SKM-1 treated with dmso at 0.1 percent for 144 hours (cell line): Measurements from ENCODE around the gene TGFBR3.

Experiments used
- DNase-seq: peaks from one replicate; lab custom pipeline; 2025; ENCODE audit not compliant: unreplicated experiment; lab: John Stamatoyannopoulos, UW

TGFBR3 gene

GRCh38 chr1:91661121-91661520 is 224.8 kb downstream of the TGFBR3 start:
- no peak for DNase-seq

- no peak for DNase-seq
Observed at GRCh38 chr1:91660708-91661107, 225.2 kb downstream of the TGFBR3 start.

DNA sequence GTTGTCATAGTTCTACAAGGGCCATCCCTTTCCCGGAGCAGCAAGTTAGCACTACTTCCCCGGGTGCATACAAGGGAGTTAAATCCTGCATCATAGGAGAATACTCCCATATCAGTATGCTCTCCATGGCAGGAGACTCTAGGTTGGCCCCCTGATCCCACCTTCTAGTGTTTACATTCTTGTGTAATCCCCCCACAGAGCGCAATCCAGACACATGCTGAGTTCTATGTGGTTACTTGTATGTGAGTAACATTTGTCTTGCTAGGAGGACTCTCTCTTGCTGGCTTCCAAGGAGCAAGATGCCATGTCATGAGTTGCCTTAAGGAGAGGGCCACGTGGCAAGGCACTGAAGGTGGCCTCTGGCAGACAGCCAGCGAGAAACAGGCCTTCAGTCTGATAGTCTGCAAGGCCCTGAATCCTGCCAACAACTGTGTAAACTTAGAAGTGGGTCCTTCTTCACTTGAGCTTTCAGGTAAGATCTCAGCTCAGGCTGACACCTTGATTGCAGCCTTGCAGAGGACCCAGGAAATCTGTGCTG is 230.0 kb downstream of the TGFBR3 start:
- no peak for DNase-seq

DNA sequence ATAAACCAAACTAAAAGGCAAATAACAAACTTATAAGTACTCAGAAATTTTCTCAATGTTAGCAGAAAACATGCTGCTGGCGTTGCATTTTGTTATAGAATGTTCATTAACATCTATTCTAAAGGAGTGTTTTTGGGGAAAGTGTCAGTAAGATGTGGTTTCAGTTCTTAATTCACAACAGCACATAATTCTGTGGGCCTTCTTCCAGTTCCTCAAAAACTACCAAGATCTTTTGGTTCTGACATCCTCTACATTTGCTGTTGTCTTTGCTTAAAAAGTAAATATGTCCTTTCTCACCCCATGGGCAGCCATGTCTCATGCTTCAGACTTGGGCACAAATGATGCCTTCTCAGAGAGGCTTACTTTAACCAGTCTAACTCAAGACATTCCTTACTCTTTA is 232.8 kb downstream of the TGFBR3 start:
- no peak for DNase-seq

- no peak for DNase-seq
Observed at GRCh38 chr1:91651661-91652071, 234.3 kb downstream of the TGFBR3 start.

DNA sequence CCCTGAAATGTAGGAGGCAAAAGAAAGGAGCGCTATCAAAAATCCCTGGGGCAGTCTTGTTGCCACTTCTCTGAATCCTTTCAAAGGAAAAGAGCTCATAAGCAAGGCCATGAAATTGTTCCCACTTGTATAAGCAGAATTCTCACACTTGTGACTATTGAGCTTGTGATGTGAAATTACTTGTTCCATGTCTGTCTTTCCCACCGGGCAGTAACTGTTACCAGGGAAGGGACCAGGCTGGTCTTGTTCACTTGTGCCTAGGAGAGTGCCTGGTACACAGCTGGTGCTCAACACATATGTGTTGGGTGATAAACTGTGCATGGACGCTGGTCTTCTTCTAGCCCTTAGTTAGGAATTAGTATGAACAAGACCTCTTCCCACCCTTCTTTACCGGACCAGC is 234.7 kb downstream of the TGFBR3 start:
- no peak for DNase-seq

- DNase-seq: no peak
Observed at GRCh38 chr1:91650764-91651163, 235.2 kb downstream of the TGFBR3 start.

DNA sequence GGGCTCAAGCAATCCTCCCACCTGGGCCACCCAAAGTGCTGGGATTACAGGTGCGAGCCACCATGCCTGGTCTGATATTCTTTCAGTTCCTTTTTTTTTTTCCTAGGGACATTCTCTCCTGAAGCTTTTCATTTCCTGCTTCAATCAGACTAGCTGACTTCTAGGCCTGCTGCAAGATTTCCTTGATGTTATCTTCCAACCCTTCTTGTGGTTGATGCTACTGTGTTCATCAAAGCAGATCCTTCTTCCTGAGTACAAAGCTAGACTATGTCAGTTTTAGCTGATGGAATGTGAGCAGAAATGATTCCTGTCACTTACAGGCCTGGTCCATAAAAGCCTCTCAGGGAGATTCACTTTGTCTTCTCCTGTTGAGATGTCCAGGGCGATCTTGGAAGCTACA is 238.9 kb downstream of the TGFBR3 start:
- DNase-seq: no peak

DNA sequence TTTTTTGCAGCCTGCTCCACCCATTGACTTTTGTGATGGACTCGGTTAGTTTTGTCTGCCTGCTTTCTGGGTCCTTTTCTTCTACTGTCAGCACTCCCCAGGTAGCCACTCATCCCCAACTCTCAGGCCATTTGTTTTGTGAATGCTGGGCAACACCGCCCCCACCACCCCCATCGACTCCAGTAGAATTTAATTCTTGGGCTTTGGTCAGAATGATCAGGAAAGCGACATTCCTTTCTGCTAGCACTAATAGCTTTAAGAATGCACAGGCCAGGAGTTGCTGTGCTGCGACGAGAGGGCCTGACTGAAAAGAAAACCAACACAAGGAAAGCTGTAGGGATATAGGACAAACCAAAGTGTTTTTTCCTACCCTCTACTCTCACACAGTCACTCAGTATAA is 240.9 kb downstream of the TGFBR3 start:
- DNase-seq: no peak

GRCh38 chr1:91643431-91643830 is 242.5 kb downstream of the TGFBR3 start:
- DNase-seq: no peak

GRCh38 chr1:91640877-91641526 is 244.9 kb downstream of the TGFBR3 start:
- no peak for DNase-seq

- no peak for DNase-seq
Observed at GRCh38 chr1:91637539-91637994, 248.4 kb downstream of the TGFBR3 start.

DNA sequence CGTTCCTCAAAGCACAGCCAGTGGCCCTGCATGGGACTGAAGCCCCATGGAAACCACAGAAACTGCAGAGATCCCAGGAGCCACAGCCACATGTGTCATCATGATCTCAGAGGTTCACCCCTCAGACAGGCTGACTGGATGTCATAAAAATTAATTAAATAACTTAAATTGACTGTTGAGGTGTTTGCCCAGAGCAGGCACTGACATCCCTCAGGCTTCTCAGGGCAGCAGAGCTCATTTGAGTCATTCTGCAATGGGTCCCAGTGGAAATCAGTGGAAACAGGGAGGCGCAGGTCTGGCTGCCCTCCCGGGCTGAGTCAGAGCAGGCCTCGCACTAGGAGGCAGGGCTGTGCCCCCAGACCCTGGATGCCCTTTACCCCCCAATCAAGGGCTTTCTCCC is 250.2 kb downstream of the TGFBR3 start:
- no peak for DNase-seq

GRCh38 chr1:91633438-91633837 is 252.5 kb downstream of the TGFBR3 start:
- DNase-seq: no peak

- no peak for DNase-seq
Observed at GRCh38 chr1:91631718-91632330, 254.1 kb downstream of the TGFBR3 start.

DNA sequence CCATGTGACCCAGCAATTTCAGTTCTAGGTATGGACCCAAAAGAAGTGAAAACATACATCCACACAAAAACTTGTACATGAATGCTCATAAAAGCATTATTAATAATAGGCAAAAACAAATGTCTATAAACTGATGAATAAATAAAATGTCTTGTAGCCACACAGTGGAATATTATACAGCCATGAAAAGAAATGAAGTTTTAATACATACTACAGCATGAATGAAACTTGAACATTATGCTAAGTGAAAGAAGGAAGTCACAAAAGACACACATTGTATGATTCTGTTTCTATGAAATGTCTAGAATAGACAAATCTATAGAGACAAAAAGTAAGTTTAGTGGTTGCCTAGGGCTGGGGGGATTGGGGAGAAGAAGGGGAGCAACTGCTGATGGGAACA is 255.1 kb downstream of the TGFBR3 start:
- no peak for DNase-seq
